ENCODE measurements around the gene SLITRK4.
A peak's percentile ranks its signal among the peaks of the same experiment; 100 is the strongest.

The SLITRK4 gene

DNA sequence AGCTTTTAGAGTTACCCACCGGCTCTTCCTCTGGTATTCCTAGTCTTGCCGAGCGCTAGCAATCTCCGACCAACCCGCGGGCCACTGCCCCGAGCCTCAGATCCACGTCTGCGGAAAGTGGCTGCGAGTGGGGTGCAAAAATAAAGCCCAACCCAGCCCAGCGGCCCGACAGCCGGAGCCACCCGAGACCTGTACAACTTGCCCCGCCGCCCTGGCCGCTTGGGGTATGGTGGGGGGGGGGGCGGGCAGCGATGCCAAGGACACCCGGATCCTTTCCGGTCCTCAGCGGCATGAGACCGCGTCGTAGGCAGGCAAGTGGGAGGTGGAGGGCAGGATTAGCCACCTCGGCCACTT is 1.6 kb downstream of the SLITRK4 start:
- H3K4me1 ChIP-seq (ENCODE audit: control insufficient read depth, insufficient read depth, low read length) = peaks cover 18% of the 10 kb centered on the region
- no peak overlapping the region for H3K9ac ChIP-seq (ENCODE audit: low read depth, low read length)
- no peak overlapping the region for H3K27ac ChIP-seq (ENCODE audit: low read depth, low read length)
- H3K4me3 ChIP-seq (ENCODE audit: low read depth, low read length) = peak overlapping the region; percentile 70
- H3K36me3 ChIP-seq (ENCODE audit: control insufficient read depth, insufficient read depth, low read length) = no peaks in the 10 kb centered on the region
- H3K9me3 ChIP-seq (ENCODE audit: control insufficient read depth, insufficient read depth, low read length) = peaks cover 38% of the 10 kb centered on the region
- H3K27me3 ChIP-seq (ENCODE audit: control insufficient read depth, insufficient read depth, low read length) = peaks cover 22% of the 10 kb centered on the region

DNA sequence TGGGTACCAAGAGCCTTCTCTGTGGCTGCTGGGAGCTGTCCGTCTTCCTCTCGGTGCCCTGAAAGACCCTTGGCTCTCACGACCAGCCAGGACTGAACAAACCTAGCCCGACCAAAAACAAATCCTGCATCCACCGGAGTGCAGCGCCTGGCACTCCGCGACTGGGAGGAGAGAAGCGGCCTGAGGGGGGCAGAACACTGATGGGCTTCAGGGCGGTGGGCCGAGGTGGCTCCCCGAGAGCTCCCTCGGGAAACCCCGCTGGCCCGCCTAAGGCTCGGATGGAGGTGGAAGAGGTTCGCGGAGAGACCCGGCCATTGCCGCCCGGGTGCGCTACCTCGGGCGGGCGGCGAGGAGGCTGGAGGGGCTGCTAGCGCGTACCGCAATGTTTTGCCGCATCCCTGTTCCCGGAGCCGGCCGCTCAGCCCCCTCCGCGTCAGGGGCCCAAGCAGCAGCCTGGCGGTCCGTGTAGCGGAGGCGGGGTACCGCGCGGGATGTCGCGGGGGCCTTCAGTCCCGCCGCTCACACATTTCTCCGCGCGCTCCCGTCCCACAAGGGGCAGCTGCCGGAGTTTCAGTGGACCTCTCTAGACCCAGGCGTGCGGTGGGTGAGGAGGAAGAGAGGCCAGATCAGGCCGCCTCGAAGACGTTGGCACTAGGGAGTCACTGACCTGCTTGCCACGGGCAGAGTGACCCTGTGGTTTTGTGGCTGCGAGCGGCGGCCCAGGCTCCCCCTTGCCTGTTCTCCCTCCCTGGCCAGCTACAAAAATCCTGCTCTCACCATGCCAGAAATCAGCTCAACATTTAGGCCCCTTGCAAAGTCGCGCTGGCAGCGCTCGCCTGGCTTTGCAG is 2.2 kb downstream of the SLITRK4 start:
- Histone ChIP-seq H3K9me3 (ENCODE audit: control insufficient read depth, insufficient read depth, low read length) (peaks cover 44% of the 10 kb centered on the region), H3K36me3 (ENCODE audit: control insufficient read depth, insufficient read depth, low read length) (no peaks in the 10 kb centered on the region), H3K9ac (ENCODE audit: low read depth, low read length) (no peak overlapping the region), H3K27me3 (ENCODE audit: control insufficient read depth, insufficient read depth, low read length) (peaks cover 22% of the 10 kb centered on the region), H3K4me1 (ENCODE audit: control insufficient read depth, insufficient read depth, low read length) (peaks cover 18% of the 10 kb centered on the region), H3K4me3 (ENCODE audit: low read depth, low read length) (peak overlapping the region; percentile 70), H3K27ac (ENCODE audit: low read depth, low read length) (no peak overlapping the region)

GRCh38 chrX:143632625-143633410 is 3.1 kb downstream of the SLITRK4 start:
- Histone ChIP-seq H3K27ac (ENCODE audit: low read depth, low read length) (no peak overlapping the region), H3K36me3 (ENCODE audit: control insufficient read depth, insufficient read depth, low read length) (no peaks in the 10 kb centered on the region), H3K4me3 (ENCODE audit: low read depth, low read length) (peak overlapping the region; percentile 70), H3K27me3 (ENCODE audit: control insufficient read depth, insufficient read depth, low read length) (peaks cover 22% of the 10 kb centered on the region), H3K9me3 (ENCODE audit: control insufficient read depth, insufficient read depth, low read length) (peaks cover 50% of the 10 kb centered on the region), H3K4me1 (ENCODE audit: control insufficient read depth, insufficient read depth, low read length) (peaks cover 18% of the 10 kb centered on the region), H3K9ac (ENCODE audit: low read depth, low read length) (no peak overlapping the region)

DNA sequence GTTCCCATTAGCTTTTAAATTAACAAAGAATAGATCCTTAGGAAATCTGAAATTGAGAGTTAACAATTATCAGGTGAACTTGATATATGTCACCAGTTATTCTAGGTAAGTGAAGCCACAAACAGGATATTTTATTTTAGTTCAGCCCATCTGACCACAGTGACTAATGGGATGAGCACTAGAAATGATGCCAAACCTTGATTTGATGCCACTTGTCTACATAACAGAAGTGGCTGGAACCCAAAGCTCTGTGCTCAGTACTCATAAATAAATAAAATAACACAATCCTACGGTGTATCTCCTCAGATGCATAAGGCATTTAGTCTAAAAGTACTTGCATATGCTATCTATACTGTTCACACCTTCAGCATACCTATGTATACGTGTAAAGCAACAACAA is 12.2 kb downstream of the SLITRK4 start:
- H3K36me3 ChIP-seq (ENCODE audit: control insufficient read depth, insufficient read depth, low read length) = no peaks in the 10 kb centered on the region
- no peaks in the 10 kb centered on the region for H3K4me1 ChIP-seq (ENCODE audit: control insufficient read depth, insufficient read depth, low read length)
- peaks cover 21% of the 10 kb centered on the region for H3K9me3 ChIP-seq (ENCODE audit: control insufficient read depth, insufficient read depth, low read length)
- no peak overlapping the region for H3K27ac ChIP-seq (ENCODE audit: low read depth, low read length)
- no peak overlapping the region for H3K4me3 ChIP-seq (ENCODE audit: low read depth, low read length)
- no peaks in the 10 kb centered on the region for H3K27me3 ChIP-seq (ENCODE audit: control insufficient read depth, insufficient read depth, low read length)
- H3K9ac ChIP-seq (ENCODE audit: low read depth, low read length) = no peak overlapping the region

DNA sequence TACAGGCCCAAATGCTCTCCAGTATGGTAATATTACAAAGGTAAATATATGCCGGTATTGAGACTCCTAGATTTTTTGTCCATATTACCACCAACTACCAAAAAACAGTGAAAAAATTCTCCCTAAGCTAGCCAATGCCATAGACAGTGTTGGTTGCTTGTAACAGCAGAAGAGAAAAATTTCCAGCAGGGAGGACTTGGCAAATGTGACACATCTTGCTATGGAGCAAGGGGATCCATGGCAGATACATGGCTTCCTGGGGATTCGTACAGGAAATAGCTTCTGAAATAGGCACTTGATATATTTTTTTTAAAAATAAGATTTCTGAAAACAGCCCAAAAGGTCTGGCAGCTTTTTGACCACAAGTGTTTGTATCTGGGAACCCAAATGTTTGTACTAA is 14.6 kb downstream of the SLITRK4 start:
- Histone ChIP-seq H3K4me1 (ENCODE audit: control insufficient read depth, insufficient read depth, low read length) (no peaks in the 10 kb centered on the region), H3K36me3 (ENCODE audit: control insufficient read depth, insufficient read depth, low read length) (no peaks in the 10 kb centered on the region), H3K4me3 (ENCODE audit: low read depth, low read length) (no peak overlapping the region), H3K9me3 (ENCODE audit: control insufficient read depth, insufficient read depth, low read length) (peaks cover 25% of the 10 kb centered on the region; the same call in 1 of the 2 replicates), H3K27ac (ENCODE audit: low read depth, low read length) (no peak overlapping the region), H3K27me3 (ENCODE audit: control insufficient read depth, insufficient read depth, low read length) (no peaks in the 10 kb centered on the region), H3K9ac (ENCODE audit: low read depth, low read length) (no peak overlapping the region)

- Histone ChIP-seq H3K36me3 (ENCODE audit: control insufficient read depth, insufficient read depth, low read length) (no peaks in the 10 kb centered on the region), H3K4me3 (ENCODE audit: low read depth, low read length) (no peak overlapping the region), H3K9ac (ENCODE audit: low read depth, low read length) (no peak overlapping the region), H3K27ac (ENCODE audit: low read depth, low read length) (no peak overlapping the region), H3K27me3 (ENCODE audit: control insufficient read depth, insufficient read depth, low read length) (no peaks in the 10 kb centered on the region), H3K4me1 (ENCODE audit: control insufficient read depth, insufficient read depth, low read length) (no peaks in the 10 kb centered on the region), H3K9me3 (ENCODE audit: control insufficient read depth, insufficient read depth, low read length) (peaks cover 13% of the 10 kb centered on the region; the same call in 1 of the 2 replicates)
Observed at GRCh38 chrX:143615851-143616250, 20.1 kb downstream of the SLITRK4 start.

- H3K9me3 ChIP-seq (ENCODE audit: control insufficient read depth, insufficient read depth, low read length) = peaks cover 33% of the 10 kb centered on the region
Observed at GRCh38 chrX:143601809-143602208, 34.1 kb downstream of the SLITRK4 start.

GRCh38 chrX:143581240-143581639 is 54.7 kb downstream of the SLITRK4 start:
- Histone ChIP-seq H3K4me1 (ENCODE audit: control insufficient read depth, insufficient read depth, low read length) (no peaks in the 10 kb centered on the region), H3K27me3 (ENCODE audit: control insufficient read depth, insufficient read depth, low read length) (no peaks in the 10 kb centered on the region), H3K36me3 (ENCODE audit: control insufficient read depth, insufficient read depth, low read length) (no peaks in the 10 kb centered on the region), H3K9me3 (ENCODE audit: control insufficient read depth, insufficient read depth, low read length) (peaks cover 46% of the 10 kb centered on the region), H3K9ac (ENCODE audit: low read depth, low read length) (no peak overlapping the region), H3K27ac (ENCODE audit: low read depth, low read length) (no peak overlapping the region), H3K4me3 (ENCODE audit: low read depth, low read length) (no peak overlapping the region)

More at GRCh38 chrX:143601809-143602208, 34.1 kb downstream of the SLITRK4 start:
- Histone ChIP-seq H3K4me3 (ENCODE audit: low read depth, low read length) (no peak overlapping the region), H3K27me3 (ENCODE audit: control insufficient read depth, insufficient read depth, low read length) (no peaks in the 10 kb centered on the region), H3K4me1 (ENCODE audit: control insufficient read depth, insufficient read depth, low read length) (no peaks in the 10 kb centered on the region), H3K9ac (ENCODE audit: low read depth, low read length) (no peak overlapping the region), H3K27ac (ENCODE audit: low read depth, low read length) (no peak overlapping the region), H3K36me3 (ENCODE audit: control insufficient read depth, insufficient read depth, low read length) (no peaks in the 10 kb centered on the region)

- Histone ChIP-seq H3K27me3 (ENCODE audit: control insufficient read depth, insufficient read depth, low read length) (no peaks in the 10 kb centered on the region), H3K36me3 (ENCODE audit: control insufficient read depth, insufficient read depth, low read length) (no peaks in the 10 kb centered on the region), H3K9ac (ENCODE audit: low read depth, low read length) (no peak overlapping the region), H3K9me3 (ENCODE audit: control insufficient read depth, insufficient read depth, low read length) (peaks cover 49% of the 10 kb centered on the region), H3K4me3 (ENCODE audit: low read depth, low read length) (no peak overlapping the region), H3K4me1 (ENCODE audit: control insufficient read depth, insufficient read depth, low read length) (no peaks in the 10 kb centered on the region), H3K27ac (ENCODE audit: low read depth, low read length) (no peak overlapping the region)
Observed at GRCh38 chrX:143580266-143580665, 55.6 kb downstream of the SLITRK4 start.
